Measurements from ENCODE around the gene TANC1.

Gene TANC1

GRCh38 chr2:158968396-158969161 lies at the start of gene TANC1:
Gene TANC1, plus strand, starts transcription at chr2:158968640. Its CDS starts 97,271 bp downstream, at chr2:159065911.
- peak; percentile 57 to 58 for DNase-seq (ENCODE audit: low read depth in 2 of 2)

DNA sequence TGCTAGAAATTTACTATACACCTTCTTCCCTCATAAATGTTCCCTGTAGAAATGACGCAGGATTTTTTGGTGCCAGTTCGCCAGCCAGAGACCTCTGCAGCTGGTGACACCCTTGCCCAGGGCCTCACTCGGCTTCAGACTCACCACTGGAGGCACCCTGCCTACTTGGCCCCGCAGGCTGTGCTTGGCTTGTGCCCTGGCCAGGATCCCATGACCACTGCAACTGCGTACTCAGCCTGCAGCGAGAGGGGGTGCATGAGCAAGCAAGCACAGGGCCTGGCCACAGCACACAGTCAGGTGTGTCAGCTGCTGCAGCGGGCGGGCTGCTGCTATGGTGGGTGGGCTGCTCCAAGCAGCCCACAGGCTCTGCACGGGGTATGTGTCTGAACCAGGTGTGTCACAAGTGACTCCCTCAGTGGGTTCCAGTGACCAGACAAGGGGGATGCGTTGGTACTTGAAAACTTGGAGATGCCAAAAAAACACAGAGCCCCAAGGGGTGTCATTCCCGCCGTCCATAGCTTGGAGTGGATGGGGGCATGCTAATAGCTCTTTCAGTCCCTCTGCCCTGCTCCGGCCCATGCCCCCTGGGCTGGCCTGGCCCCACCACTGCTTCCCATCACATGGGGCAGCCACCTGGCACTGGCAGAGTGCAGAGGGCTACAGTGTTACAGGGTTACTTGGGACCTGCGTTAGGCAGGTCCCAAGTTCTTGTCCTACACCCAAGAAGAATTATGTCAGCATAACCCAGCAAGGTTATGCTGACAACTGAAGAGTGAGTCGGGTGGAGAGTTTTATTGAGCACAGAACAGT lies 46.6 kb upstream of the TANC1 start:
- DNase-seq (ENCODE audit: low read depth in 2 of 2): no peak

- no peak for DNase-seq (ENCODE audit: low read depth in 2 of 2)
Observed at GRCh38 chr2:158922601-158923000, 45.8 kb upstream of the TANC1 start.

DNA sequence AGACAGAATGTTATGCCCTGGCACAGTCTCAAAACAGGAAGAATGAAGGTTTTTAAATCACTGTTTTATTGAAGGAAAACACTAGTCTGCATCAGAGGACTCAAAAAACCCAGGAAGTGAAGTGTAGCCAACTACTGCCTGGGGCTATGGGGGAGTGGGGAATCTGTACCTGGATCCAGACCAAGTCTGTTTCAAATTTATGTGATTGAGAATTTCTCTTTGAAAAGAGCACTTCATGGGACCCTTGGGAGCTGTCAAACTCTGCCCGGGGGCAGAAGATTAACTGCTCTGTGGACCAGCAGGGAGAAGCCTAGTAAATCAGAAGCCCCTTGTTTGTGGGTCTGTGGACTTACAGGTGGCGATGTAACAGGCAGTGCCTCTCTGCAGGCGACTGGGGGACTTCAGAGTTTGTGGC lies 45.3 kb upstream of the TANC1 start:
- DNase-seq (ENCODE audit: low read depth in 2 of 2): no peak

GRCh38 chr2:158923641-158924040 lies 44.8 kb upstream of the TANC1 start:
- no peak for DNase-seq (ENCODE audit: low read depth in 2 of 2)

- DNase-seq (ENCODE audit: low read depth in 2 of 2): no peak
Observed at GRCh38 chr2:158926478-158926948, 41.9 kb upstream of the TANC1 start.

DNA sequence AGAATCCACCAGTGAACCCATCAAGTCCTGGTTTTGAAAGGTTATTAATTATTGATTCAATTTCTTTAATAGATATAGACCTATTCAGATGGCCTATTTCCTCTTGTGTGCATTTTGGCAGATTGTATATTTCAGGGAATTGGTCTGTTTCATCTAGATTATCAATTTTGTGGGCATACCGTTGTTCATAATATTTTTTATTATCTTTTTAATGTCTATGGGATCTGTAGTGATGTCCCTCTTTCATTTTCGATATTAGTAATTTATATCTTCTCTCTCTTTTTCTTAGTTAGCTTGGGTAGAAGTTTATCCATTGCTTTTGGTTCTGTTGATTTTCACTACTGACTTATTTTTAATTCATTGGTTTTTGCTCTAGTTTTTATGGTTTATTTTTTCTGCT lies 39.9 kb upstream of the TANC1 start:
- no peak for DNase-seq (ENCODE audit: low read depth in 2 of 2)

DNA sequence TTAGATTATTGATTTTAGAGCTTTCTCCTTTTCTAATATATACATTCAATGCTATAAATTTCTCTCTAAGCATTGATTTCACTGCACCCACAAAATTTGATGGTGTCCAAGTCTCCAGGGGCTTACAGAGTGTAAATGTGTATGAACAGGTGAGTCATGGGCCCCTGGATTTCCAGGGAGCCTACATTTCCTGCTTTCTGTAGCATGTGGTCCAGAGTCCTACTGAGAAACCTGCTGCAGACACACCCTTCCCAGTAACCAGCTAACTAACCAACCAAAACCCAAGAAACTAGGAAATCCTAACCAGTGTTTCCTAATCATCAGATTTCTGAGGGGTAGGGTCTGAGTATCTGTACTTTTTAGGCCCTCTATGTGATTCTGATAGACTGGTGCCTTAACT lies 39.5 kb upstream of the TANC1 start:
- no peak for DNase-seq (ENCODE audit: low read depth in 2 of 2)

GRCh38 chr2:158931572-158931971 lies 36.9 kb upstream of the TANC1 start:
- DNase-seq (ENCODE audit: low read depth in 2 of 2): no peak

DNA sequence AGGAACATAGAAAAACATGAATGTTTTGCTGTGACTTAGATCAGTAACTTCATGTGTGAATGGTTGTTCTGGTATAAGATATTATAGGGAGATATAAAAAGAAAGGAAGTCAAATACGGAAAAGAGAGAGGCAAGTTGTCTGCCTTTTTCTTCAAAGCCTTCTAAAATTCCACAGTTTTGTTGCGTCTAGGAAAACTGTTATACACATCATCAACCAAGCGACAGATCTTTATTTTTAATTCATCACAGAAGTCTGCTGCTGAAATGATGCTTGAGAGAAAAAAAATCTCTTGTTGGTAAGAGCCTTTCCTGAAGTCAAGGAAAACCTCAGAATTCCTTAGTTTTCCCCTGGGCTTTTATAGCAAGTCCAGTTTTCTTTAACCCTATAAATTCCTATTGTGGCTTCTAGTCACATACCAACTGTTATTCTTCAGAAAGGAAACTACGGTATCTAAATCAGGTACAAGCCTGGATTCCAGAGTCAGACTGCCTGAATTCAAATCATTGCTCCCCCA lies 36.3 kb upstream of the TANC1 start:
- DNase-seq (ENCODE audit: low read depth in 2 of 2): no peak

DNA sequence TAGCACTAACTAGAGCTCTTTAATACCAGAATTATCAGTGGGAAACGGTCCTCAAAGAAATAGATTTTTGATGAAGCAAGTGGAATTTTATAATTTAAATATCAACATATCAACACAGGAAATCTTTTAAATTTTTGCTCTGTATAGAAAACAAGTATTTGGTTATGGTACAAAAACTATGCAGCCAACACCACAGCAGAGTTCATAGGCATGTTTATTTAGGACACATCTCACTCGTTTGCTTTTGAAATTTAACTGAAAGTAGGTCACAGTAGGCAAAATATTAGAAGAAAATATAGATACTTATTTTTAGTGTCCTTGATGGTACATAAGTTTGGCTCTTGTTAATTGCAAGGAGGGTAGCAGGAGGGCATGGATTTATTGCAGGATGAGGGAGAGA lies 34.3 kb upstream of the TANC1 start:
- DNase-seq (ENCODE audit: low read depth in 2 of 2): no peak

DNA sequence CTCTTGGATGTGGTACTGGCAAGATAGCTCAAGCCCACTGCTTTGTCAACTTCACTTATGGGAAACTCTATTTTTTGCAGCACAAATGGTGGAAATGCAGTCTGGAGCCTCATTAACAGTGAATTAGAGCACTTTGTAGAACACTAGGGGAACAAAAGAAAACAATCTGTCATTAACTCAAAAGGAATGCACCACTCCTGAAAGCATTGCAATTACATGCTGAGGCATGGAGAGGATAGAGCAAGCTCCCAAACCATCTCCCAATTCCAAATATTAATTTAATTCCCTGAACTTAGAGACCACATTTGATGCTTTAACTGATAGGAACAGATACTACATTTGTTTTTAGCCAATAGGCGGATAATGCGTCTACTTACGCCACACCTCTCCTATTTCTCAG lies 32.8 kb upstream of the TANC1 start:
- DNase-seq (ENCODE audit: low read depth in 2 of 2): no peak

GRCh38 chr2:158936978-158937377 lies 31.5 kb upstream of the TANC1 start:
- DNase-seq (ENCODE audit: low read depth in 2 of 2): no peak

DNA sequence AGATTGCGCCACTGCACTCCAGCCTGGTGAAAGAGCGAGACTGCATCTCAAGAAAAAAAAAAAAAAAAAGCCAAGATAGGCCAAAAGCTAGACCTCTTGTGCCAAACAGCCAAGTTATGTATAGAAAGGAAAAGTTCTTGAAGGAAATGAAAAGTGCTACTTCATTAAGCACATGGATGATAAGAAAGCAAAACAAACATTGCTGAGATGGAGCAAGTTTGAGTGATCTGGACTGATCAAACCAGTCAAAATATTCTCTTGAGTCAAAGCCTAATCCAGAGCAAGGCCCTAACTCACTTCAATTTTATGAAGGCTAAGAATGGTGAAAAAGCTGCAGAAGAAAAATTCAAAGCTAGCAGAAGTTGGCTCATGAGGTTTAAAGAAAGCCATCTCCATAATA lies 28.1 kb upstream of the TANC1 start:
- DNase-seq (ENCODE audit: low read depth in 2 of 2): no peak

- no peak for DNase-seq (ENCODE audit: low read depth in 2 of 2)
Observed at GRCh38 chr2:158943973-158944372, 24.5 kb upstream of the TANC1 start.

GRCh38 chr2:158948964-158949699 lies 19.3 kb upstream of the TANC1 start:
- no peak for DNase-seq (ENCODE audit: low read depth in 2 of 2)

DNA sequence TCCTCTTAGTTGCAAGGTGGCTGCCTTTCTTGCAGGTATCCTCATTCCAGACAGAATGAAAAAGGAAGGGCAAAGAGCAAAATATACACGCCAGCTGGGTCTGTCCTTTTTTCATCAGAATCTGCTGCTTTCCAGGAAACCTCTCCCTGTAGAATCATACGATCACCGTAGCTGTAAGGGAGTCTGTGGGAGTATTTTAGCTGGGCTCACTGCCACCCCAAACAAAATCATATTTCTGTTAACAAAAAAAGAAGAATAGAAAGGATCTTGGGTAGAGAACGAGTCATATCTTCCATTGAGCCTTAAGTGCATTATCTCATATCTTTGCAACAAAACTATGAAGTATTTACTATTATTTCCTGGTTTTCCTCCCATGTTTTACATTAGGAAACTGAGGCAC lies 15.0 kb upstream of the TANC1 start:
- DNase-seq (ENCODE audit: low read depth in 2 of 2): no peak

DNA sequence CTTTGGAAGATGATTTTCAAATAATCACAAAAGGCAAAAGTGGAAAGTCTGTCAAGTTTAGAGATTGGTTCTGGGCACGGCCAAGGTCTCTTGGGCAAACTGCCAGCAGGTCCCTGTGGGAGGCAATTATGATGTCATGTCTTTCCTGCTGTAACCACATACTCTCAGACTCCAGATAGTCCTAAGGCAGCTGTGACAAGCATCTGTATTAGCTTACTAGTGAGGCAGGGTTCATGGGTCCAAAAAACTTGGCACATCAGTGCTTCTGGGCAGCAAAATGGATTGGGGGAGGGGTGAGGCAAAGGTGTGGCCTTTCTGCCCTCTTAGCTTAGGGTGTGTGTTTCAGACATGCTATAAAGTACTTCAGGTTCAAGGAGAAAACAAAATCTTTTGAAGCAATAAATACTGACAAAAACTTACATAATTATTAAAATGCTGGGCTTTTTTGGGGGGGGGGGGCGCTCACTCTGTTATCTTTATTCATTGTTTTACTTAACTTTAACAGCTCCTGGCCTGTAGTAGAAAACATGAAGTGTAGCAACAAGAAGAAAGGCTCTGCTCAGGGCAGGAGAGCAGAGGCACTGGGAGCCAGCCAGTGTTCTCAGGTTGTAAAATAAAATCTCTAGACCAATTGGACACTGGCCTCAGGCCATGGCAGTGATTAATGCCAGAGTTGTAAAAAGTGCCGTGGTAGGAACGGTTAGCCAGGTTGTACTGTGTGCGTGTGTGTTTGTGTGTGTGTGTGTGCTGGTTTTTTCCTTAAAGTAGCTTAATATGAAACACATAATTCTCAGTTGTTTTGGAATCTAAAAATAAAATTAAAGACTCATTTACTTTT lies 14.3 kb upstream of the TANC1 start:
- peak in 1 of 2 donors; percentile 8 for DNase-seq (ENCODE audit: low read depth in 2 of 2)

DNA sequence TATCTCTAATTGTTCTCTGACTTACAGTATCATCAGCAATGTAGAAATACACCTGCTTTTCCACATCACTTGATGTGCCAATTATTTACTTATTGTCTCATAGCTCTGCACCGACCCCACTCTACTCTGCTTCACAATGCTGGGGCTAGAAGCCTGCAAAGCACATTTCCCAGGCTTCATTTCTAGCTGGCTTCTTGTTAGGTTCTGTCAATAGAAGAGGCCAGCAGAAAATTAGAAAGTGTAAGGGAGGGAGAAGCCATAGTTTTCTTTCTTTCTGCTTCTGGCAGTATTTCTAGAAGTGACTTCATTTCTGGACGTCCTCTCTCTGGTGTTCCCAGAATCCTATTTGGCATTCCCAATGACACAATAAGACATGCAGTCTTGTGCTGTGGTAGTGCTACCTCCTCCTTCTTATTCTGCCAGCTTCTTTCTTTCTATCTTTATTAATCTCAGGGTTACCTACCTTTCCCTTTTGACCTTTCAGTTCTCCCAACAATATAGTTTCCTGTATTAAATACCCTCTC lies 12.5 kb upstream of the TANC1 start:
- no peak for DNase-seq (ENCODE audit: low read depth in 2 of 2)

DNA sequence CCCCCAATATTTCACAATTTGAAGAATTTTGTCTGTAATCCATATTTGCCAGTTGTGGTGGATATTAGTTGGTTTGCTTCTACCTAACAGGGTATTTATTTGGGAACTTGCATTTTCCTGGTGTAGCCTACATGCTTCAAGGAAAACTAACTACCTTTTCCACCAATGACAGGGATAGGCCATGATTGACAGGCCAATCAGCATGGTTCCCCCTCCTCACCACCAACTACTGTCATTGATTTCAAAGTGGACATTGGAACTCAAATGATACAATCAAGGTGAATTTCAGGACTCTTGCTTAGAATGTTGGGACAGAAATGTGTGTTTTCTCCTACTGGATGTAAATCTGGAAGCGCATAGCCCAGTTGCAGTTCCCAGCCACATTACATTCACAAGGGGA lies 10.1 kb upstream of the TANC1 start:
- DNase-seq (ENCODE audit: low read depth in 2 of 2): no peak

GRCh38 chr2:158960193-158960592 lies 8.2 kb upstream of the TANC1 start:
- no peak for DNase-seq (ENCODE audit: low read depth in 2 of 2)
